GM18519 (cell line): ENCODE data around the gene ZBTB25.
A peak's percentile ranks its signal among the peaks of the same experiment; 100 is the strongest.
"Not testable (repeated sequence)": the region's sequence is repeated elsewhere in the genome, so short reads cannot be mapped to it uniquely, and the experiment has no call there.

Experiments
- ATAC-seq: cut with Tn5 transposase; IDR thresholded peaks from one replicate; pipeline ENCODE4 v1.9.1; 2021; ENCODE audit warnings: mild to moderate bottlenecking, moderate library complexity; ENCODE audit not compliant: unreplicated experiment, low FRiP score

ZBTB25 gene

GRCh38 chr14:64517667-64518066, 14.0 kb upstream of the ZBTB25 start:
- ATAC-seq, result not testable (repeated sequence)

DNA sequence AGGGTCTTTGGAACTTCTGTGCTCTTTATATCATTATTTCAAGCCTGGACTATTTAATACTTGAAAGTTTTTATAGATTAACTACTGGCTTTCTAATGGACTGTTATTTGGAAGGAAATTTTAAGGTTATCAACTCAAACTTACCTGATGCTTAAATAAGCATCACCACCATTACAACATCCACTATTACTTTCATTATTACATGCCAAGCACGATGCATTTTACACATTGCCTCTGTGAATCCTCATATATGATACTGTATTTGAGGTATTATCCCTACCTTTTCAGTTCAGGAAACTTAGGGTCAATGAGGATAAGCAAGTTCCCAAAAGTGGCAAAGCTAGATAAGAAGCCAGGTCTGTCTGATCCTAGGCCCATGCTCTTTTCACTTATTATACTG, 13.3 kb upstream of the ZBTB25 start:
- ATAC-seq, result no peak

DNA sequence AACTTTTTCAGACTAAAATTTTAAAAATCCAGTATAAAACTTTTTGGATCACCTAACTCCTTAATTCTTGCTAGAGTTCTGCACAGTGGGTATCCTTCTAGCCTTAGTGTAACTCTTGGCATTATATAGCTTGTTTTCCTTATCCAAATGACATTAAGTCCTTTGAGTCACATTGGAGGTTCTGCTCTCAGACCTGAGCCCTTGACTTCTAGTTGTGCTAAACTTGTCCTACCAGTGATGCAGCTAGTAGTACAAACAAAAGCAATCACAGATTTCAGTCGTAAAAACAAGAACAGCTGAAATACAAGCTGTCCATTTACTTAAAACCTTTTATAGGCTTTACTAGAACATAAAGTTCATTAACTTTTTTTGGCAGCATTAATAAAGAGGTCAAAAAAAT, 11.4 kb upstream of the ZBTB25 start:
- no peak for ATAC-seq

DNA sequence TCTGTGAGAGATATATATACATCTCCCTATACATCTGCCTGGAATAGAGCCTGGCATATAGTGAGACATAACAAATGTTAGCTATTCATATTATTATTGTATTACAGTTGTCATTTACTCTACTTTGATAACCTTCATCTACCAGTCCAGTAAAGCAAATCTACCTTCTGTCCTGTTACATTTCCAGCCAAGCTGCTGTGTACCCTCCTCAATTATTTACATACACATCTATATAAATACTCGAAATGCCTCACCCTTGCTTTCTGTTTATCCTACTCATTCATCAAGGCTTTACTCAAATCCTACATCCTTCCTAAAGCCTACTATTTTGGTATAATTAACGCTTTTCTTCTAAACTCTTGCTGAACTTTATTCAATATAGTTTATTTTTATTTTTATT, 9.6 kb upstream of the ZBTB25 start:
- no peak for ATAC-seq

GRCh38 chr14:64510825-64511671, 7.4 kb upstream of the ZBTB25 start:
- ATAC-seq, result no peak

- no peak for ATAC-seq
Observed at GRCh38 chr14:64509036-64509435, 5.4 kb upstream of the ZBTB25 start.

DNA sequence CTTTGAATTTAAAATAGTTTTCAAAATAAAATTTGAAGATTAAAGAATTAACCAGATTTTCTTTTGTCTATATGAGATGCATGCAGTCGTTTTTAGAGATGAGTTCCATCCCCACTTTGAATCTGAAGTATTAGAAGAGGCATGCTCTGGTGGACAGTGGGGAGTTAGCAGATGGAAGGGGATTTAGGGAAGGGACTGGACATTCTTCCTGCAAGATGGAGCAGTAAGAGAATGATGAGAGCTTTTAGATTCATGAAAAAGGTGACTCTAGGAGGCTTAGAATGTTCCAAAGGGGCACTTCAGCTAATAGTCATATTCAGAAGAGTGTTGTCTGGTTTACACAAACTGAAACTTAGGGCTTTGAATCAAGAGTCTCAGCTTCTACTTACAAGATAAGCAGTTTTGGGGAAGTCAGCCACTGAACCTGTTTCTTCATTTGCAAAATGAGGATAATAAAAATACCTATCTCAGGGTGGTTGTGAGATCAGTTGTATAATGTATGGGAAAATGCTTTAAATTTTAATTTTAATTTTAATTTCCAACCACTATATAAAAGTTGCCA, 4.7 kb upstream of the ZBTB25 start:
- ATAC-seq, result no peak

DNA sequence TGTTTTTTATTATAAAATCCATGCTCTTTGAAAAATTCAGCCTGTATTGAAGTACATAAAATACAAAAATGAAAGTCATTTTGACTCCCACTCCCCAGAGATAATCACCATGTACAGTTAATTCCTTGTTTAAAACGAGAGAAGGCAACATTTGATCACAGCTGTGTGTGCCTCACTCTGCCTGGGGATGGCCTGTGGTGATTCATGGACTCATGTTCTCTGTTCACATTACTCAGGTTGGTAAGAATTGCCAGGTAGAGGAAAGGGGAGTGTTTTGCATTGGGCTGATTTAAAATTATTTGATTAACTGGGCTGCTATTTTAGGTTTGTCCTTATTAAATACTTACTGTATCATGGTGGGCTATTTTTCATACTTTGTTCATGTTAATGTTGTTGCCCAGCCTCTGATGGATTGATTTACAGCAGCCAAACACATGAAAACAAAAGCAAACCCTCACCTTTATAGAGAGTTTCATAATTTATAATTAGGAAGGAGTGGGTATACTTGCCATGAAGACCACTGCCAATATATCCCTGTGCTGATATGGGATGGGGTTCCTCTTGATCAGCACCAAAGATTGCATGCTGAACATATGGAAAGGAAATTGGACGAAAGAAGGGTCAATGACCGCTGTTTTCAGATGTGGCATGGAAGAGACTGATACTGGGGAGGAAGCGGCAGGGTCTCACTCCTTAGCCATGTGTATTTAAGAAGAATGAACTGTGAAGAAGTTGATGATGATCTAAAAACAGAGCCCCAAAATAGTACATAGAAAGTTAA, 3.9 kb upstream of the ZBTB25 start:
- no peak for ATAC-seq

DNA sequence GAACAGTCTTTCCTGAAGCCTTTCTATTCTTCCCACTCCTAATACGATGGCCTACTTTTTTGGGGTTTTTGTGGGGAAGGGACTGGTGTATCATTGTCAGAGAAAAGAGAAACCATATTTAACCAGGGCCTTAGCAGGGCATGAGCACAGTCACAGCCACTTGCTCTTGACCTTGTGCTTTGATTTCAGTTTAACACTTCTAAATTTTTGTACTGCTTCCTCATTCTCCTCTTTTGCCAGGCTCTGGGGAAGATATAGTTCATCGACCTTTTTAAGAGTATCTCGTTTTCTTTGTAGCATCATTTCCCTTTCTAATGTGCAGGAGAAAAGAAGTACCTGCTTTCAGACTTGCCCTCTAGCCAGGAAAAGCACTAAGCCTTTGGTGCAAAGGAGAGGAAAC, 3.1 kb upstream of the ZBTB25 start:
- no peak for ATAC-seq

GRCh38 chr14:64504897-64505794, 1.5 kb upstream of the ZBTB25 start:
- no peak for ATAC-seq

DNA sequence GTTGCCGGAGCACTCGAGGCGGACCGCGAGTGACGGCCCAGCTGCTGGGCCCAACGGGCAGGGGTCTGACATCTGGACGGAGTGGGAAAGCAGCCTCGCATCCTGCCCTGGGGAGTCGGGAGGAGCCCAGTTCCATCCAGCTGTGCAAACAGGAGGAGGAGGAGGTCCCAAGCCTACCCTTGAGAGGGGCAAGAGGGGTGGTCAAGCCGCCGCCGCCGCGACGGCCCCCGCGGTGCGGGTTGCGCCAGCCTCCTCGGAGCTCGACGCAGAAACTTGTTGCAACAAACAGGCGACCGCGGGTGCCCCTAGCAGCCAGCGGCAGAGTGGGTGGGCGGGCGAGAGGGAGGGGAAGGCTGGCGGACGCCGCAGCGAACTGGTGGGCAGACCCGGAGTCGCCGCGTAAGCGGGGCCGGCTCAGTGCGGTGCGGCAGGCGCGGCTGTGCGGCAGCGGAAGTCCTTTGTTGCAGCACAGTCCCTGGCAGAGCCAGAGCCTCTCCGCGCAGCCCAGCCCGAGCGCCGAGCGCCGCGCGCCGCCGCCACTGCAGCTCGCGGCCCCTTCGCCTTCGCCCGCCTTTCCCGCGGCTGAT, 765 bp upstream of the ZBTB25 start, which contains the start of gene ZBTB1:
TSS of gene ZBTB1 (plus strand) at position 461 of the 587 bp plus-strand sequence. CDS start 16,735 bp downstream, outside the sequence.
- ATAC-seq, result no peak

DNA sequence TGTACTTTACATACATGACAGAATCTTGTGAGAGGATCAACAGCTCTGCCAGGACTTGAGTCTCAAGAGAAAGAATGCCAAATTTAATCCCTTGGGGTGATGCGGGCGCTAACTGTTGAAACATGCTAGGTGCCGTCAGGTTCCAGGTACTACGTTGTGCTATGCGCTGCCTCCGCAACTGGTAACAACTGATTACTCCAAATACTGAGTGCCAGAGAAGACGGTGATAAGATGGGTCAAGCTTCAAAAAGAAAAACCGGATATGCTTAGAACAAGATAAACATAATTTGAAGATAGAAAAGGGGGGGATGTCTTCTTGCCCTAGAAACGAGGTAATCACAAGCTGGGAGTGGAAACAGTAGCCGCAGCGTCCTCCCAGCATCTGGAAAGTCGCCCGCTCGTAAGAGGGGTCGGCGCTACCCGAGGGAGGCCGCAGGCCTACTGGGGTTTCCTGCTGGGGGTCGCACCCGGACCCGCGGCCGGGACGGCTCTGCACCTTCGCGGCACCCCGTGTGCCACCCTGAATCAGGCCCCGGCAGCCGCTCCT, 678 bp downstream of the ZBTB25 start:
- peak; percentile 0 for ATAC-seq

GRCh38 chr14:64502456-64502855, 1.2 kb downstream of the ZBTB25 start:
- ATAC-seq, result no peak

- no peak for ATAC-seq
Observed at GRCh38 chr14:64501411-64502171, 2.0 kb downstream of the ZBTB25 start.

DNA sequence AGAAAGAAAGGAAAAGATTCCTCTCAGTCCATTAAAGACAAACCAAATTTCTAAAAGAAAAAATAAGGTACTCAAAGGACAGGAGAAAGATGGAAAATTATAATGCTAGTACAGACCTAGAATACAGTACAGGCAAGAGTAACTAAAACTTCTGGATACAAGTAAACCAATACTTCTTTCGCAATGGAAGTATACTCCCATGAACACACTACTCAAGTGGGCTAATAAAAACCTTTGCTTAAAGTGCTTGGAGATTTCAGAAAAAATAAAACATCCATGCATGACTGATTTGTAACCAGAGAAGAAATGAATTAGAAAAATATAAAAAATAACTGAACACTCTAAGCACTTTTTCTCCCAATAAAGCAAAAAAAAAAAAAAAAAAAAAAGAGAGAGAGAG, 3.5 kb downstream of the ZBTB25 start:
- no peak for ATAC-seq

DNA sequence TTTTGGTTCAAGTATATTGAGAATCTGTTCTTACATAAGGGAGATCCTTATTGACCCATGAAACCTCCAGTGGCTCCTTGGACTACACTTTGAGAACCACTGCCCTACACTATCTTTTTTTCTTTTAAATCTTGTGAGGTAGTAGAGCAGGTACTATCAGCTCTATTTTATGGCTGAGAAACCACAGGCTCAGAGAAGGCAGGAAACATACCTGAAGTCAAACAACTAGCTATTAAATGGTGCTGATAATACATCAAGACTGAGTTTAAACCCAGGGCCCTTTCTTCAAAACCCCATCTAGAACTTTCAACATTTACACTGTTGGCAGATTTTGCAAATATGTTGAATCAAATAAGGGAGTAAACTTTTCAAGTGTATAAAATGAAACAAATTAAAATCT, 6.9 kb downstream of the ZBTB25 start:
- ATAC-seq, result no peak

GRCh38 chr14:64495252-64495651, 8.4 kb downstream of the ZBTB25 start:
- ATAC-seq, result no peak

GRCh38 chr14:64493455-64493854, 10.2 kb downstream of the ZBTB25 start:
- no peak for ATAC-seq

- ATAC-seq, result no peak
Observed at GRCh38 chr14:64491637-64492036, 12.0 kb downstream of the ZBTB25 start.
